Measurements from ENCODE around the gene TECPR2.

The TECPR2 gene

GRCh38 chr14:102424520-102424919 lies 61.8 kb downstream of the TECPR2 start:
- DNase-seq (ENCODE audit: low read depth), result no peak

- no peak for DNase-seq (ENCODE audit: low read depth)
Observed at GRCh38 chr14:102424923-102425322, 62.2 kb downstream of the TECPR2 start.

GRCh38 chr14:102426796-102427195 lies 64.1 kb downstream of the TECPR2 start:
- no peak for DNase-seq (ENCODE audit: low read depth)

GRCh38 chr14:102427642-102428041 lies 64.9 kb downstream of the TECPR2 start:
- no peak for DNase-seq (ENCODE audit: low read depth)

GRCh38 chr14:102430212-102430908 lies 67.6 kb downstream of the TECPR2 start:
- no peak for DNase-seq (ENCODE audit: low read depth)

GRCh38 chr14:102431751-102432150 lies 69.0 kb downstream of the TECPR2 start:
- no peak for DNase-seq (ENCODE audit: low read depth)

- no peak for DNase-seq (ENCODE audit: low read depth)
Observed at GRCh38 chr14:102434647-102435175, 72.0 kb downstream of the TECPR2 start.

- peak; percentile 88 for DNase-seq (ENCODE audit: low read depth)
Observed at GRCh38 chr14:102437997-102438915, 75.5 kb downstream of the TECPR2 start.

- no peak for DNase-seq (ENCODE audit: low read depth)
Observed at GRCh38 chr14:102439556-102439955, 76.8 kb downstream of the TECPR2 start.

GRCh38 chr14:102440392-102440791 lies 77.7 kb downstream of the TECPR2 start:
- no peak for DNase-seq (ENCODE audit: low read depth)

- DNase-seq (ENCODE audit: low read depth), result peak; percentile 24
Observed at GRCh38 chr14:102442241-102443211, 79.8 kb downstream of the TECPR2 start.

- DNase-seq (ENCODE audit: low read depth), result no peak
Observed at GRCh38 chr14:102445066-102445465, 82.3 kb downstream of the TECPR2 start.

- no peak for DNase-seq (ENCODE audit: low read depth)
Observed at GRCh38 chr14:102445641-102446040, 82.9 kb downstream of the TECPR2 start.

- no peak for DNase-seq (ENCODE audit: low read depth)
Observed at GRCh38 chr14:102450206-102451063, 87.7 kb downstream of the TECPR2 start.

GRCh38 chr14:102451064-102451352 lies 88.3 kb downstream of the TECPR2 start:
- no peak for DNase-seq (ENCODE audit: low read depth)

GRCh38 chr14:102452302-102452701 lies 89.6 kb downstream of the TECPR2 start:
- no peak for DNase-seq (ENCODE audit: low read depth)

GRCh38 chr14:102454711-102455110 lies 92.0 kb downstream of the TECPR2 start:
- DNase-seq (ENCODE audit: low read depth), result no peak

- DNase-seq (ENCODE audit: low read depth), result no peak
Observed at GRCh38 chr14:102457509-102457908, 94.8 kb downstream of the TECPR2 start.

- DNase-seq (ENCODE audit: low read depth), result no peak
Observed at GRCh38 chr14:102461490-102462338, 99.0 kb downstream of the TECPR2 start.

GRCh38 chr14:102462391-102462790 lies 99.7 kb downstream of the TECPR2 start:
- no peak for DNase-seq (ENCODE audit: low read depth)

Data from ELR (cell line).